ENCODE results near the gene MBTPS1.

DNA sequence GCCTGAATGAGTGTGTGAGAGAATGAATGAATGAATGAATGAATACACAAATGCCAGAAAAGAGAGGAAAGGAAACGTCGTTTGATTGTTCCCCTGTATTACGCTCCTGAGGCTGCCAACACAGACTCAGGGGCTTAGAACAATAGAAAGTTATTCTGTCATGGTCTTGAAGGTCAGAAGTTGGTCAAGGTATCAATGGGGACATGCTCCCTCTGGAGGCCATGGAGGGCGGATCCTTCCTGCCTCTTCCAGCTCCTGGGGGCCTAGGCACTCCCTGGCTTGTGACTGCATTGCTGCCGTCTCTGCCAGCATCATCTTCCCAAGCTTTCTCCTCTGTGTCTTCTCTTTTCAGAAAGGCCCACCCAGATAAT lies 72.6 kb downstream of the MBTPS1 start:
- TF ChIP-seq, protein P1, sequence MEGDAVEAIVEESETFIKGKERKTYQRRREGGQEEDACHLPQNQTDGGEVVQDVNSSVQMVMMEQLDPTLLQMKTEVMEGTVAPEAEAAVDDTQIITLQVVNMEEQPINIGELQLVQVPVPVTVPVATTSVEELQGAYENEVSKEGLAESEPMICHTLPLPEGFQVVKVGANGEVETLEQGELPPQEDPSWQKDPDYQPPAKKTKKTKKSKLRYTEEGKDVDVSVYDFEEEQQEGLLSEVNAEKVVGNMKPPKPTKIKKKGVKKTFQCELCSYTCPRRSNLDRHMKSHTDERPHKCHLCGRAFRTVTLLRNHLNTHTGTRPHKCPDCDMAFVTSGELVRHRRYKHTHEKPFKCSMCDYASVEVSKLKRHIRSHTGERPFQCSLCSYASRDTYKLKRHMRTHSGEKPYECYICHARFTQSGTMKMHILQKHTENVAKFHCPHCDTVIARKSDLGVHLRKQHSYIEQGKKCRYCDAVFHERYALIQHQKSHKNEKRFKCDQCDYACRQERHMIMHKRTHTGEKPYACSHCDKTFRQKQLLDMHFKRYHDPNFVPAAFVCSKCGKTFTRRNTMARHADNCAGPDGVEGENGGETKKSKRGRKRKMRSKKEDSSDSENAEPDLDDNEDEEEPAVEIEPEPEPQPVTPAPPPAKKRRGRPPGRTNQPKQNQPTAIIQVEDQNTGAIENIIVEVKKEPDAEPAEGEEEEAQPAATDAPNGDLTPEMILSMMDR (IDR thresholded peaks at IDR 0.05; ENCODE audit: low read depth, low read length, missing input control), result peak; percentile 25
- no peak for TF ChIP-seq SP1 (IDR thresholded peaks at IDR 0.05)
- TF ChIP-seq FOXA1 (IDR thresholded peaks at IDR 0.05), result no peak
- TF ChIP-seq, protein P2, sequence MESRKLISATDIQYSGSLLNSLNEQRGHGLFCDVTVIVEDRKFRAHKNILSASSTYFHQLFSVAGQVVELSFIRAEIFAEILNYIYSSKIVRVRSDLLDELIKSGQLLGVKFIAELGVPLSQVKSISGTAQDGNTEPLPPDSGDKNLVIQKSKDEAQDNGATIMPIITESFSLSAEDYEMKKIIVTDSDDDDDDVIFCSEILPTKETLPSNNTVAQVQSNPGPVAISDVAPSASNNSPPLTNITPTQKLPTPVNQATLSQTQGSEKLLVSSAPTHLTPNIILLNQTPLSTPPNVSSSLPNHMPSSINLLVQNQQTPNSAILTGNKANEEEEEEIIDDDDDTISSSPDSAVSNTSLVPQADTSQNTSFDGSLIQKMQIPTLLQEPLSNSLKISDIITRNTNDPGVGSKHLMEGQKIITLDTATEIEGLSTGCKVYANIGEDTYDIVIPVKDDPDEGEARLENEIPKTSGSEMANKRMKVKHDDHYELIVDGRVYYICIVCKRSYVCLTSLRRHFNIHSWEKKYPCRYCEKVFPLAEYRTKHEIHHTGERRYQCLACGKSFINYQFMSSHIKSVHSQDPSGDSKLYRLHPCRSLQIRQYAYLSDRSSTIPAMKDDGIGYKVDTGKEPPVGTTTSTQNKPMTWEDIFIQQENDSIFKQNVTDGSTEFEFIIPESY (IDR thresholded peaks at IDR 0.05), result no peak
- TF ChIP-seq, protein P3, sequence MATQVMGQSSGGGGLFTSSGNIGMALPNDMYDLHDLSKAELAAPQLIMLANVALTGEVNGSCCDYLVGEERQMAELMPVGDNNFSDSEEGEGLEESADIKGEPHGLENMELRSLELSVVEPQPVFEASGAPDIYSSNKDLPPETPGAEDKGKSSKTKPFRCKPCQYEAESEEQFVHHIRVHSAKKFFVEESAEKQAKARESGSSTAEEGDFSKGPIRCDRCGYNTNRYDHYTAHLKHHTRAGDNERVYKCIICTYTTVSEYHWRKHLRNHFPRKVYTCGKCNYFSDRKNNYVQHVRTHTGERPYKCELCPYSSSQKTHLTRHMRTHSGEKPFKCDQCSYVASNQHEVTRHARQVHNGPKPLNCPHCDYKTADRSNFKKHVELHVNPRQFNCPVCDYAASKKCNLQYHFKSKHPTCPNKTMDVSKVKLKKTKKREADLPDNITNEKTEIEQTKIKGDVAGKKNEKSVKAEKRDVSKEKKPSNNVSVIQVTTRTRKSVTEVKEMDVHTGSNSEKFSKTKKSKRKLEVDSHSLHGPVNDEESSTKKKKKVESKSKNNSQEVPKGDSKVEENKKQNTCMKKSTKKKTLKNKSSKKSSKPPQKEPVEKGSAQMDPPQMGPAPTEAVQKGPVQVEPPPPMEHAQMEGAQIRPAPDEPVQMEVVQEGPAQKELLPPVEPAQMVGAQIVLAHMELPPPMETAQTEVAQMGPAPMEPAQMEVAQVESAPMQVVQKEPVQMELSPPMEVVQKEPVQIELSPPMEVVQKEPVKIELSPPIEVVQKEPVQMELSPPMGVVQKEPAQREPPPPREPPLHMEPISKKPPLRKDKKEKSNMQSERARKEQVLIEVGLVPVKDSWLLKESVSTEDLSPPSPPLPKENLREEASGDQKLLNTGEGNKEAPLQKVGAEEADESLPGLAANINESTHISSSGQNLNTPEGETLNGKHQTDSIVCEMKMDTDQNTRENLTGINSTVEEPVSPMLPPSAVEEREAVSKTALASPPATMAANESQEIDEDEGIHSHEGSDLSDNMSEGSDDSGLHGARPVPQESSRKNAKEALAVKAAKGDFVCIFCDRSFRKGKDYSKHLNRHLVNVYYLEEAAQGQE (IDR thresholded peaks at IDR 0.05), result no peak
- TF ChIP-seq FOXA2 (IDR thresholded peaks at IDR 0.05), result no peak
- TF ChIP-seq, protein P4, sequence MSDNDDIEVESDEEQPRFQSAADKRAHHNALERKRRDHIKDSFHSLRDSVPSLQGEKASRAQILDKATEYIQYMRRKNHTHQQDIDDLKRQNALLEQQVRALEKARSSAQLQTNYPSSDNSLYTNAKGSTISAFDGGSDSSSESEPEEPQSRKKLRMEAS (IDR thresholded peaks at IDR 0.05), result no peak
- TF ChIP-seq RXRA (IDR thresholded peaks at IDR 0.05), result no peak
- no peak for TF ChIP-seq JUND (IDR thresholded peaks at IDR 0.05)
- TF ChIP-seq, protein P5, sequence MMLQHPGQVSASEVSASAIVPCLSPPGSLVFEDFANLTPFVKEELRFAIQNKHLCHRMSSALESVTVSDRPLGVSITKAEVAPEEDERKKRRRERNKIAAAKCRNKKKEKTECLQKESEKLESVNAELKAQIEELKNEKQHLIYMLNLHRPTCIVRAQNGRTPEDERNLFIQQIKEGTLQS (IDR thresholded peaks at IDR 0.05), result no peak

All from liver (tissue), 3 donors.